GM21381 (cell line): ENCODE data around the gene EEF1E1.

Experiments
- ATAC-seq: cut with Tn5 transposase; IDR thresholded peaks from one replicate; pipeline ENCODE4 v1.9.1; 2021; ENCODE audit warnings: mild to moderate bottlenecking, moderate library complexity; ENCODE audit not compliant: unreplicated experiment

EEF1E1 gene

GRCh38 chr6:8088886-8089285, 13.5 kb downstream of the EEF1E1 start:
- ATAC-seq, result no peak

DNA sequence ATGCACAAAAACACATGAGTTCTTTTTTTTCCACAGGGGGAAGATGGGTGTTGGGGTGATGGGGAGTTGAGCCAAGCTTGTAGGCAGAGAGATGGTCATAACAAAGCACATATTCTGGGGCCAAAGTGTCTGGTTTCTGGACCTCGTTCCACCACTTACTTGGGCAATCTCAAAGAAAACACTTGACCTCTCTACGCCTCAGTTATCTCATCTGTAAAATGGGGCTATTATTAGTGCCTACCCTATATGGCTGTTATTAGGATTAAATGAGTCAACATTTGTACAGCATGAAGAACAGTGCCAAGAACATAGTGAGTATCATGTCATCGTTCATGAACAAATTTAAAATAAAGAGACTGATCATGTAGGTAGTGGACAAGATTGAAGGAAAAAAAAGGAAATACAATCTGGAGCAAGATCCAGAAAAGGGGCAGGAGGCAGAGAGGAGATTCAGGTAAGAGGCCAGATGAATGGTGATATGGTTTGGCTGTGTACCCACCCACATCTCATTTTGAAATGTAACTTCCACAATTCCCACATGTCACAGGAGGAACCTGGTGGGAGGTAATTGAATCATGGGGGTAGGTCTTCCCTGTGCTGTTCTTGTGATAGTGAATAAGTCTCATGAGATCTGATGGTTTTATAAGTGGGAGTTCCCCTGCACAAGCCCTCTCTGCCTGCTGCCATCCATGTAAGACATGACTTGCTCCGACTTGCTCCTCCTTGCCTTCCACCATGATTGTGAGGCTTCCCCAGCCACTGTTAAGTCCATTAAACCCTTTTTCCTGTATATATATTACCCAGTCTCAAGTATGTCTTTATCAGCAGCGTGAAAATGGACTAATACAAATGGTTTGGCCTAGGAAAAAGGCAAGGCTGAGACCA, 14.2 kb downstream of the EEF1E1 start:
- ATAC-seq, result no peak

DNA sequence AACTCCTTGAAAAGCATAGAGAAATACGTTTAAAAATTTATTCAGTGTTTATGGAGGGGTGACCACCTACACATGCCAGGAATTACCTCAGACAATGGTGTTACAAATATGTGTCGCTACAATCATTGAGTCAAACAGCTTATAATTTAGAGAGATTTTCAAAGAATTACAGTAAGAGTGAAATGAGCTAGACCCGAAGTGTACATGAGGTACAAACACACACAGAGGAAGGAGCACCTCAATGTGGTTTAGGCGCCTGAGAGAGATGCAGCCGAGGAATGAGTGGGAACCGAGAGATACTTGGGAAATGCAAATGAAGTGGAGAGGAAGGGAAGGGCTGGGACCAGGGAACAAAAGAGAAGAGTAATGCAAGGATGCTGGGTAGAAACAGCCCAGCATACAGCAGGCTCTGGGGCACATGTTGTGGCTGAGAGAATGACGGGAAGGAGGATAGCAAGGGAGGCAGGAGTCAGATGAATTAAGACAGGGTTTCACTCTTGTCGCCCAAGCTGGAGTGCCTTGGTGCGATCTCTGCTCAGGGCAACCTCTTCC, 15.5 kb downstream of the EEF1E1 start:
- no peak for ATAC-seq

GRCh38 chr6:8085053-8085511, 17.3 kb downstream of the EEF1E1 start:
- ATAC-seq, result no peak

GRCh38 chr6:8084586-8084985, 17.8 kb downstream of the EEF1E1 start:
- no peak for ATAC-seq

DNA sequence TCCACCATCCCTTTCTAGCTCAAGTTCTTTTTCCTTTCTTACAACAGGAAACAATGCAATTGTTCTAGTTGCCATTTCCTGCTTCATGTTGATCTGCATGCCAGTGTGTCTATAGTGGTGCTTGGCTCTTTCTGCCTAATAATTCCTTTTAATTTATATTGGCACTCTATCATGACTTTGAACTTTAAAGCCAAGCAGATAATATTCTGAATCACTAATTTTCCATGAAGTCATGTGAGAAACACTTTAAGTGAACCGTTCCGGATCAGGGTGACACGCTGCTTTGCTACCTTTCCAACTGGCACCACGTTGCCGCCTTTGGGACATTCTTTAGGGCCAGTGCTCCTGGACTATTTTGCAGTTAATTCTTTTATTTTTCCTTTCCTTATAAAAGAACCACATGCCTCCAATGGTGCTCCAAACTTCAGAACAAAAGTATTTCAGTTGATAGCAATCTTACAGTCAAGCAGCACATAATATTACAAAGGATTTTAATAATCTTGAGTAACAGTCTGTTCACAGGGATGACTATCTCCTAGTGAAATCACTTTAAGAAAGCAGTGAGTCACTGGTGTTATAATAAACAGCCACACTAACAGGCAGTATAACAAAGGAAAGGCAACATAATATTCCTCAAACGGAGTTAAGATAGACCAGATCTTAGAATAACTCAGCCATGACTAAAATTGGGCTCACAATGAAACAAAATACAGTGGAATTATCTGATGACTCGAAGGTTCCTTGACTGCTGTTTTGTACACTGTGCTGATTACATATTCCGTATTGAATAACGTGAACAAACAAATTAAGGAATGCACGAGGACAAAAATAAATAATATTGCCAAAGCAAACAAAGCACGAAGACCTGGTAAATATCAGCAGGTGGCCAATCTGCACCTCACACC, 19.1 kb downstream of the EEF1E1 start:
- ATAC-seq, result no peak

- ATAC-seq, result no peak
Observed at GRCh38 chr6:8082572-8082953, 19.8 kb downstream of the EEF1E1 start.

GRCh38 chr6:8080362-8081151, 21.8 kb downstream of the EEF1E1 start:
- no peak for ATAC-seq

- no peak for ATAC-seq
Observed at GRCh38 chr6:8079126-8079525, 23.2 kb downstream of the EEF1E1 start.

- ATAC-seq, result no peak
Observed at GRCh38 chr6:8077991-8078390, 24.4 kb downstream of the EEF1E1 start.

- ATAC-seq, result no peak
Observed at GRCh38 chr6:8075704-8076103, 26.6 kb downstream of the EEF1E1 start.

GRCh38 chr6:8075185-8075584, 27.2 kb downstream of the EEF1E1 start:
- no peak for ATAC-seq

DNA sequence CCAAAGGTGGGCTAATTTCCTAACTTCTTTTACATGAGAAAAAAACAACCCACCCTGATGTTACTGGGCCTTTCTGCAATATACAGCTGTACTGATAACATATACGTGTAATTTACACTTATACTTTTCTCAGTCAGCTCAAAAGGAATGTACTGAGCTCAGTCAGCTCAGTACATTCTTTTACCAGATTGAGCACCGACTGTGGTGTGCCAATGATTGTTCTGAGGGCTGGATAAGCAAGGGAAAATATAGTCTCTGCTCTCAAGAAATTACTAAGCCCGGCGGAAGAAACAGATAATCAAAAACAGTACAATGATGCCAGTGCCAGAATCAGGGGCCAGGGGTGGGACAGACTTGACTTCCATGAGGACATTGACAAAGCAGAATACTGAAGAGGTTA, 28.1 kb downstream of the EEF1E1 start:
- no peak for ATAC-seq

DNA sequence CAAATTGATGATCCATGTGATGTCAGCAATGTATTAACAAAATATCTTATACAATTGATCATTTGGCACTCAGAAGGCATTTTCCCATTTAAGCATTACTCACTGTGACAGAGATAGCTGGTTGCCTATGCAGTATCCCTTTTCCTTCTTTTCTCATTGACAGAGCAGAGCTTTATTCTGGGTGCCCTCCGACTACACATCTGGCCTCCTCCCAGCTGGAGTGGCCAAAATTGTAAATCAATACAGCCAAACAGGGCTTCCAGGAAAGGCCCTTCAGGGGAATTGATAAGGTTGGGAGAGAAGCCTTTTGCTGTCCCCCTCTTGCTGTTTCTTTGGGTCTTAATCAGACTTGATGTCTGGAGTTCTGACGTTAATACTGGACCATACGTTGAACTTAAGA, 28.6 kb downstream of the EEF1E1 start:
- no peak for ATAC-seq

- no peak for ATAC-seq
Observed at GRCh38 chr6:8070718-8071117, 31.6 kb downstream of the EEF1E1 start.

DNA sequence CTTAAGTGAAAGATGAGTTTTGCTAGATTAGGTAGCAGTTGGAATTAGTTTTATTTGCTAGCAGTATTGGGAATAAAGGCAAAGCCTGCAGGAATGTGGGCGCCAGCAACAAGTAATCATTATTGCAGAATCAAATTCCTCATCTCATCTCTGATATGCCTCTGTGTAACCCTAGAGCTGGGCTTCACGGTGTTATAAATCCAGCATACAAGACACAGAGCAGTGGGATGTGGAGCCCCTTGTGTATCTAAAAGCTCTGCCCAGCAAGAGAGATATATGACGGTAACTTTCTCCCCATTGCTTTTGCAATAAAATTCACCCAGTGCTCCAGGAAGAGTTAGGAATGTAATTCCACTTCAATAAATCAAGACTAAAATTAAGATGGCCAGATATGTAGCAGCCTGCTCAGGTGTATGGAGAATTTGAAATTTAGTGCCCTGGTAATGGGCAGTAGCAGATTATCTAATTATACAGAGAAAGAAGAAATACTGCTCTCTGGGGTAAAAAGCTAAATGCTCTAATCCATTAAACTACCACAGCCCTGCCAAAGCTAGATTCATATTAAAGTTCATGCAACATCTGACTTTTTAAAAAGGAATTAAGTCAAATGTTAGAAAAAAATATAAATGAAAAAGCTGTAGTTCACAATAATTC, 32.6 kb downstream of the EEF1E1 start:
- ATAC-seq, result no peak

DNA sequence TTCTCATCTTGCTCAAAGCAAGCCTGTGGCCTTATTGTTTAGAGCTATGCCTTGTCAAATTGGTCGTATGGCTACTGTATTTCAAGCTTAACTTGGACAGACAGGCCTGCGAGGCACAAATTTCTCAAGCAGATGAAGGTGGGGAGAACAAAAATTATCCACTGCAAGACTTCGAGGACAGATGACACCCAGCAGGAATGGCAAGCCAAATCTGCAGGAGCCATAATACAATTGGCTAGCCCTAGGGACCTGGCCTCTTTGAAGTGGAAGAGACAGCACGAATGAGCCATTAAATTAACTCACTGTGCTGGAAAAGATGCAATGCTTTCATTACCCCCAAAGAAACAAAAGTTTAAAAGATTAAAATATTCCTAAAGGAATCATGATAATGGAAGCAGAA, 33.2 kb downstream of the EEF1E1 start:
- no peak for ATAC-seq

GRCh38 chr6:8066108-8066507, 36.2 kb downstream of the EEF1E1 start:
- ATAC-seq, result no peak

- peak; percentile 33 for ATAC-seq
Observed at GRCh38 chr6:8065519-8065911, 36.8 kb downstream of the EEF1E1 start.
